K562 (cell line): ENCODE results near the gene UPF2. TPM values are rescaled to one million over a fixed set of nuclear protein-coding genes. Genes with fewer than 3 reads are reported as not detected.
A peak's percentile ranks its signal among the peaks of the same experiment; 100 is the strongest.

ENCODE experiments used
- ATAC-seq: fragments of 200-7000 bp; cut with Tn5 transposase; 3 replicates; pipeline ENCODE4 v1.9.1; 2020; ENCODE audit warnings: moderate library complexity
- BruUV-seq: library from RNA; stranded (reverse); fragments of 400-500 nt; replicated peaks from 2 replicates; lab custom pipeline; 2021; lab: Mats Ljungman, UMichigan
- CTCF ChIA-PET: fragments of 300-600 bp; formaldehyde crosslinking; extraction: SDS; loops from one replicate; lab custom pipeline; 2021; ENCODE audit warnings: low intra/inter-chr PET ratio; lab: Yijun Ruan, JAX
- POLR2A ChIA-PET: fragments of 300-600, 350-650 bp; sonication (Branson Sonifier 250); formaldehyde crosslinking; extraction: SDS; loops from one replicate; lab custom pipeline; 2021; ENCODE audit warnings: antibody characterized with exemption, inconsistent platforms; lab: Yijun Ruan, JAX
- DNase-seq, 4 experiments: peaks; one replicate each; pipeline versions ENCODE4 v3.0.0 to v3.0.0-alpha.2; 2011 to 2018; ENCODE audit warnings: low spot score in 3 of 4, mixed read lengths in 3 of 4; ENCODE audit errors: extremely low read depth in 1 of 4
- FAIRE-seq: peaks from 2 replicates; lab custom pipeline; 2011; peaks lifted over from hg19 to GRCh38; lab: Jason Lieb, UNC
- H2AFZ ChIP-seq: 2 replicates; pipeline ENCODE4 v1.6.0; 2011; ENCODE audit warnings: low read depth, low read length, control low read depth, inconsistent platforms
- H3K27ac ChIP-seq: fragments of 200-600 bp; 3 replicates; pipeline ENCODE4 v1.8.0; 2011; ENCODE audit warnings: low read depth, mild to moderate bottlenecking, control low read depth, inconsistent platforms, low read length, moderate library complexity, mixed read lengths; ENCODE audit errors: extremely low read depth
- H3K27me3 ChIP-seq, 2 experiments: fragments of 300-600 bp in 1 of 2; 2 replicates in 1 of 2; 3 replicates in 1 of 2; pipeline versions ENCODE4 v1.6.0 to v1.8.0; 2011; ENCODE audit warnings: inconsistent platforms in 2 of 2, low read length in 2 of 2, mild to moderate bottlenecking in 1 of 2, mixed read lengths in 1 of 2, moderate library complexity in 1 of 2; ENCODE audit not compliant: control insufficient read depth in 2 of 2, insufficient read depth in 2 of 2
- H3K36me3 ChIP-seq: fragments of 300-600 bp; 3 replicates; pipeline ENCODE4 v1.8.0; 2011; ENCODE audit warnings: mild to moderate bottlenecking, low read length, inconsistent platforms; ENCODE audit not compliant: control insufficient read depth, insufficient read depth
- H3K4me1 ChIP-seq, 2 experiments: fragments of 200-600 bp in 1 of 2; replicated peaks in 1 of 2; 2 replicates in 1 of 2; 3 replicates in 1 of 2; pipeline versions ENCODE4 v1.5.1 to v1.8.0; 2011; ENCODE audit warnings: inconsistent platforms in 2 of 2, low read length in 2 of 2, mild to moderate bottlenecking in 1 of 2, mixed read lengths in 1 of 2, moderate library complexity in 1 of 2; ENCODE audit not compliant: control insufficient read depth in 2 of 2, insufficient read depth in 2 of 2
- H3K4me2 ChIP-seq: 2 replicates; pipeline ENCODE4 v1.6.1; 2011; ENCODE audit warnings: low read length, control low read depth, inconsistent platforms, mixed read lengths; ENCODE audit not compliant: insufficient read depth
- H3K4me3 ChIP-seq: fragments of 200-600 bp; sonication (generic), shearing (Covaris generic); 2 replicates; pipeline ENCODE4 v1.5.1; 2016; ENCODE audit warnings: control low read depth, inconsistent platforms
- H3K79me2 ChIP-seq: fragments of 200-600 bp; 3 replicates; pipeline ENCODE4 v1.8.0; 2011; ENCODE audit warnings: low read length, inconsistent platforms; ENCODE audit not compliant: control insufficient read depth, insufficient read depth
- H3K9ac ChIP-seq, 2 experiments: 2 replicates each; pipeline versions ENCODE4 v1.6.0 to v1.6.1; 2011; ENCODE audit warnings: low read depth in 2 of 2, low read length in 2 of 2, control low read depth in 1 of 2, inconsistent platforms in 1 of 2, mild to moderate bottlenecking in 1 of 2, mixed read lengths in 1 of 2; ENCODE audit not compliant: insufficient read depth in 1 of 2
- H3K9me1 ChIP-seq: one replicate; pipeline ENCODE4 v1.6.0; 2011; ENCODE audit warnings: inconsistent platforms, mild to moderate bottlenecking, low read length, moderate library complexity; ENCODE audit not compliant: control insufficient read depth, insufficient read depth
- H3K9me3 ChIP-seq: replicated peaks from 2 replicates; pipeline ENCODE4 v1.5.1; 2011; ENCODE audit warnings: low read depth, low read length, inconsistent platforms; ENCODE audit not compliant: control insufficient read depth, insufficient read depth
- H4K20me1 ChIP-seq: replicated peaks from 2 replicates; pipeline ENCODE4 v1.6.1; 2011; ENCODE audit warnings: low read length, inconsistent platforms, mixed read lengths; ENCODE audit not compliant: control insufficient read depth, insufficient read depth
- CCNT2 ChIP-seq: IDR thresholded peaks from 2 replicates; pipeline ENCODE4 v1.6.1; 2011; ENCODE audit warnings: borderline replicate concordance, low read depth, mild to moderate bottlenecking, moderate library complexity, mixed read lengths, low read length; ENCODE audit not compliant: insufficient read length; ENCODE audit errors: extremely low read depth
- CSDE1 ChIP-seq, 2 experiments: fragments of 450-650 bp; IDR thresholded peaks; 2 replicates each; pipeline ENCODE4 v1.6.1; 2016; ENCODE audit warnings: mild to moderate bottlenecking in 1 of 2
- ELF4 ChIP-seq: fragments of 450-650 bp; formaldehyde crosslinking; IDR thresholded peaks from 2 replicates; pipeline ENCODE4 v1.4.0; 2022; ENCODE audit warnings: missing genetic modification characterization
- HCFC1 ChIP-seq: IDR thresholded peaks from 2 replicates; pipeline ENCODE4 v1.6.1; 2012; ENCODE audit warnings: low read depth, low read length, improper control_type of control experiment
- HMG20A ChIP-seq: fragments of 450-650 bp; formaldehyde crosslinking; conservative IDR thresholded peaks from 2 replicates; pipeline ENCODE4 v1.4.0; 2020; ENCODE audit warnings: mild to moderate bottlenecking, mixed read lengths
- KDM1A ChIP-seq, 2 experiments: fragments of 450-650 bp; IDR thresholded peaks; 2 replicates each; pipeline ENCODE4 v1.6.1; 2016; ENCODE audit warnings: mild to moderate bottlenecking in 2 of 2
- KDM4B ChIP-seq, 2 experiments: fragments of 450-650 bp in 1 of 2; sonication (generic) in 1 of 2; IDR thresholded peaks; 2 replicates each; pipeline ENCODE4 v1.6.1; 2016 to 2017; ENCODE audit warnings: borderline replicate concordance in 2 of 2, antibody characterized with exemption in 1 of 2, low read depth in 1 of 2, mild to moderate bottlenecking in 1 of 2
- RBFOX2 ChIP-seq: fragments of 200-400 bp; formaldehyde crosslinking; IDR thresholded peaks from 2 replicates; pipeline ENCODE4 v1.6.1; 2017; ENCODE audit warnings: low read depth, mild to moderate bottlenecking, low read length, moderate library complexity
- RBM25 ChIP-seq: fragments of 200-400 bp; formaldehyde crosslinking; IDR thresholded peaks from 2 replicates; pipeline ENCODE4 v1.6.1; 2018; ENCODE audit warnings: low read length, low read depth, moderate library complexity; ENCODE audit not compliant: severe bottlenecking
- TRIM24 ChIP-seq, 2 experiments: fragments of 450-650 bp; IDR thresholded peaks; 2 replicates each; pipeline ENCODE4 v1.6.1; 2016
- TRIM28 ChIP-seq: fragments of 450-650 bp; IDR thresholded peaks from 2 replicates; pipeline ENCODE4 v1.6.1; 2017
- ZFP36 ChIP-seq: fragments of 150-350 bp; IDR thresholded peaks from 2 replicates; pipeline ENCODE4 v1.6.1; 2018; ENCODE audit warnings: low read length, low read depth; ENCODE audit not compliant: partially characterized antibody
- ZNF511 ChIP-seq: sonication (generic); formaldehyde crosslinking; IDR thresholded peaks from 2 replicates; pipeline ENCODE4 v1.8.0; 2022; ENCODE audit warnings: mild to moderate bottlenecking, missing genetic modification reagents
- WGBS: fragments of 100-300 bp; shearing (Covaris generic); methylation state at CpG from one replicate; pipeline ENCODE4 v1.1.6; 2016; ENCODE audit warnings: low coverage, mixed read lengths; ENCODE audit not compliant: insufficient coverage; ENCODE audit errors: missing lambda C conversion rate; 5-methylcytosine and 5-hydroxymethylcytosine counted together
- in situ Hi-C: fragments of 300-500 bp; cut with MboI; formaldehyde crosslinking; loops from 4 replicates; pipeline ENCODE4 v1.15.0; 2018; ENCODE audit warnings: inconsistent platforms, mixed read lengths
- intact Hi-C: fragments of 100-400 bp; cut with micrococcal nuclease; formaldehyde crosslinking; loops from 2 replicates; pipeline ENCODE4 v1.14.2; 2022
- polyA plus RNA-seq, 8 experiments: library from polyadenylated mRNA; depleted of rRNA in 4 of 8; stranded (reverse) in 5 of 8; unstranded in 3 of 8; fragments of >200 nt; fragmentation: Nextera tagmentation in 2 of 8; fragmentation: Illumina TruSeq in 1 of 8; extraction: Ambion mirVana in 2 of 8; extraction: Trizol in 1 of 8; gene quantifications; 2 replicates each; pipeline versions ENCODE4 v1.2.1 to v1.2.3, GENCODE V29; 2011 to 2014; ENCODE audit warnings: inconsistent platforms in 1 of 8, missing spikeins in 1 of 8
- total RNA-seq, 7 experiments: library from RNA; depleted of rRNA in 6 of 7; stranded (reverse); fragments of >200 nt in 6 of 7; fragmentation: Illumina TruSeq in 2 of 7; extraction: Trizol in 2 of 7; gene quantifications; 2 replicates each; pipeline versions ENCODE4 v1.2.1 to v1.2.3, GENCODE V29; 2011 to 2021; ENCODE audit warnings: low replicate concordance in 1 of 7
- TF ChIP-seq, protein P1 (sequence below): sonication (generic); formaldehyde crosslinking; IDR thresholded peaks from 2 replicates; pipeline ENCODE4 v1.8.0; 2022; ENCODE audit warnings: missing genetic modification reagents, mild to moderate bottlenecking, moderate library complexity, borderline replicate concordance
- TF ChIP-seq, protein P2 (sequence below): fragments of 450-650 bp; IDR thresholded peaks from 2 replicates; pipeline ENCODE4 v1.6.1; 2018; ENCODE audit warnings: mild to moderate bottlenecking, low read depth; ENCODE audit not compliant: partially characterized antibody
- TF ChIP-seq, protein P3 (sequence below): fragments of 450-650 bp; IDR thresholded peaks from 2 replicates; pipeline ENCODE4 v1.6.1; 2016; ENCODE audit warnings: mild to moderate bottlenecking

The UPF2 gene
- total and polyA plus RNA-seq, 9 of the 15 experiments (the other 6 are each of a cell fraction or from before 2014, with no cell fraction given): 13.9 to 37.7 (median 23.7) TPM

DNA sequence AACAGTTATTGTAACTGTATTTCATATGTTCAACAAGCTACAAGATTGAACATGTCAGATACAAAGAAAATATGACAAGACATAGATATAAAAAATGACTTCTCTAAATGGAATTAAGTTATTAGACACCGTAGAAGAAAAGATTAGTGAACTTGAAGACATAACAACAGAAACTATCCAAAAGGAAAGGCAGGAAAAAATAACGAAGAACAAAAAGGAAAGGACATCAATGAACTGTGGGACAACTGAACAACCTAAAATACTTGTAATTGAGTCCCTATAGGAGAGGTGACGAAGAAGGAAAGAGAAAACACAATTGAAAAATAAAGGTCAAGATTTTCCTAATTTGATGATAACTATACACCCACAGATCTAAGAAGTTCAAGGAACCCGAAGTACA, 32.3 kb downstream of the UPF2 start:
- no TSS peak for BruUV-seq
- H3K4me1 ChIP-seq: no peaks in the 10 kb centered on the region
- no peaks in the 10 kb centered on the region for H4K20me1 ChIP-seq
- peaks cover 57% of the 10 kb centered on the region; the same call in 1 of the 3 replicates for H3K36me3 ChIP-seq
- peaks cover 2% of the 10 kb centered on the region; the same call in 1 of the 2 replicates for H3K9me3 ChIP-seq
- no peaks in the 10 kb centered on the region for H3K27me3 ChIP-seq
- ATAC-seq: no peak
- DNase-seq: no peak
- no peak overlapping the region for H3K27ac ChIP-seq
- no peaks in the 10 kb centered on the region for H3K9me1 ChIP-seq
- in situ Hi-C loops: no loop called here
- H3K4me2 ChIP-seq: no peak overlapping the region
- 100% methylated on average over 4 of the region's 4 CpGs for WGBS
- no peak overlapping the region for H2AFZ ChIP-seq
- H3K79me2 ChIP-seq: peaks cover 15% of the 10 kb centered on the region
- no peak overlapping the region for H3K9ac ChIP-seq
- POLR2A ChIA-PET: no interaction called here
- no peak for FAIRE-seq
- H3K4me3 ChIP-seq: no peak overlapping the region
- intact Hi-C loops: no loop called here
- CTCF ChIA-PET: no interaction called here
- no peak for TF ChIP-seq HCFC1
- TF ChIP-seq ZNF511 (CRISPR knock-in tag): no peak
- TF ChIP-seq TRIM28: peak; percentile 73; the same call in 1 of the 2 replicates
- TF ChIP-seq, protein P1, sequence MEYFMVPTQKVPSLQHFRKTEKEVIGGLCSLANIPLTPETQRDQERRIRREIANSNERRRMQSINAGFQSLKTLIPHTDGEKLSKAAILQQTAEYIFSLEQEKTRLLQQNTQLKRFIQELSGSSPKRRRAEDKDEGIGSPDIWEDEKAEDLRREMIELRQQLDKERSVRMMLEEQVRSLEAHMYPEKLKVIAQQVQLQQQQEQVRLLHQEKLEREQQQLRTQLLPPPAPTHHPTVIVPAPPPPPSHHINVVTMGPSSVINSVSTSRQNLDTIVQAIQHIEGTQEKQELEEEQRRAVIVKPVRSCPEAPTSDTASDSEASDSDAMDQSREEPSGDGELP: no peak
- TF ChIP-seq CSDE1 (IDR thresholded peaks at IDR 0.05): no peak
- TF ChIP-seq, protein P2, sequence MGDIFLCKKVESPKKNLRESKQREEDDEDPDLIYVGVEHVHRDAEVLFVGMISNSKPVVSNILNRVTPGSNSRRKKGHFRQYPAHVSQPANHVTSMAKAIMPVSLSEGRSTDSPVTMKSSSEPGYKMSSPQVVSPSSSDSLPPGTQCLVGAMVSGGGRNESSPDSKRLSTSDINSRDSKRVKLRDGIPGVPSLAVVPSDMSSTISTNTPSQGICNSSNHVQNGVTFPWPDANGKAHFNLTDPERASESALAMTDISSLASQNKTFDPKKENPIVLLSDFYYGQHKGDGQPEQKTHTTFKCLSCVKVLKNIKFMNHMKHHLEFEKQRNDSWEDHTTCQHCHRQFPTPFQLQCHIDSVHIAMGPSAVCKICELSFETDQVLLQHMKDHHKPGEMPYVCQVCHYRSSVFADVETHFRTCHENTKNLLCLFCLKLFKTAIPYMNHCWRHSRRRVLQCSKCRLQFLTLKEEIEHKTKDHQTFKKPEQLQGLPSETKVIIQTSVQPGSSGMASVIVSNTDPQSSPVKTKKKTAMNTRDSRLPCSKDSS: peak; percentile 28
- TF ChIP-seq ELF4: no peak
- TF ChIP-seq RBFOX2: no peak
- TF ChIP-seq RBM25: peak; percentile 25
- no peak for TF ChIP-seq ZFP36
- TF ChIP-seq, protein P3, sequence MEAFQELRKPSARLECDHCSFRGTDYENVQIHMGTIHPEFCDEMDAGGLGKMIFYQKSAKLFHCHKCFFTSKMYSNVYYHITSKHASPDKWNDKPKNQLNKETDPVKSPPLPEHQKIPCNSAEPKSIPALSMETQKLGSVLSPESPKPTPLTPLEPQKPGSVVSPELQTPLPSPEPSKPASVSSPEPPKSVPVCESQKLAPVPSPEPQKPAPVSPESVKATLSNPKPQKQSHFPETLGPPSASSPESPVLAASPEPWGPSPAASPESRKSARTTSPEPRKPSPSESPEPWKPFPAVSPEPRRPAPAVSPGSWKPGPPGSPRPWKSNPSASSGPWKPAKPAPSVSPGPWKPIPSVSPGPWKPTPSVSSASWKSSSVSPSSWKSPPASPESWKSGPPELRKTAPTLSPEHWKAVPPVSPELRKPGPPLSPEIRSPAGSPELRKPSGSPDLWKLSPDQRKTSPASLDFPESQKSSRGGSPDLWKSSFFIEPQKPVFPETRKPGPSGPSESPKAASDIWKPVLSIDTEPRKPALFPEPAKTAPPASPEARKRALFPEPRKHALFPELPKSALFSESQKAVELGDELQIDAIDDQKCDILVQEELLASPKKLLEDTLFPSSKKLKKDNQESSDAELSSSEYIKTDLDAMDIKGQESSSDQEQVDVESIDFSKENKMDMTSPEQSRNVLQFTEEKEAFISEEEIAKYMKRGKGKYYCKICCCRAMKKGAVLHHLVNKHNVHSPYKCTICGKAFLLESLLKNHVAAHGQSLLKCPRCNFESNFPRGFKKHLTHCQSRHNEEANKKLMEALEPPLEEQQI: peak; percentile 37; the same call in 1 of the 2 replicates
- TF ChIP-seq KDM1A (IDR thresholded peaks at IDR 0.05): 0 out of 4 replicates have a peak, but pooled peaks have one; percentile 28 to 29
- 0 out of 4 replicates have a peak, but pooled peaks of 1 of the 2 experiments have one; percentile 35 for TF ChIP-seq TRIM24 (IDR thresholded peaks at IDR 0.05)
- no peak for TF ChIP-seq KDM4B (IDR thresholded peaks at IDR 0.05; ENCODE audit: borderline replicate concordance in 2 of 2, low read depth in 1 of 2)
- no peak for TF ChIP-seq HMG20A (CRISPR knock-in tag)
- TF ChIP-seq CCNT2: no peak
